Heart right ventricle (tissue), 16 donors: ENCODE results near the gene GTPBP4. TPM values are rescaled to one million over a fixed set of nuclear protein-coding genes. Genes with fewer than 3 reads are reported as not detected.
"Not testable (repeated sequence)": the region's sequence is repeated elsewhere in the genome, so short reads cannot be mapped to it uniquely, and the experiment has no call there.

Source experiments
- ATAC-seq, 8 donors: fragments of 200-7000 bp; cut with Tn5 transposase; one replicate each; pipeline ENCODE4 v1.9.1; 2020; ENCODE audit warnings: mild to moderate bottlenecking in 8 of 8, moderate library complexity in 8 of 8, moderate number of reproducible peaks in 1 of 8
- DNase-seq, 2 donors: peaks; one replicate each; pipeline ENCODE4 v3.0.0-alpha.2; 2020
- H3K27ac ChIP-seq, 10 donors: fragments of 200-600 bp; sonication (generic) in 2 of 10; one replicate each; pipeline versions ENCODE4 v1.5.0 to v1.8.0; 2020 to 2022; ENCODE audit warnings: mild to moderate bottlenecking in 3 of 10
- H3K27me3 ChIP-seq, 7 donors: fragments of 200-600 bp; one replicate each; pipeline ENCODE4 v1.8.0; 2021 to 2022; ENCODE audit warnings: mild to moderate bottlenecking in 2 of 7
- H3K36me3 ChIP-seq, 9 donors: fragments of 200-600 bp; sonication (generic) in 1 of 9; one replicate each; pipeline versions ENCODE4 v1.5.0 to v1.8.0; 2020 to 2022; ENCODE audit warnings: mild to moderate bottlenecking in 2 of 9
- H3K4me1 ChIP-seq, 9 donors: fragments of 200-600 bp; sonication (generic) in 1 of 9; one replicate each; pipeline versions ENCODE4 v1.5.0 to v1.8.0; 2020 to 2022; ENCODE audit warnings: mild to moderate bottlenecking in 4 of 9
- H3K4me3 ChIP-seq, 10 donors: fragments of 200-600 bp; sonication (generic) in 2 of 10; one replicate each; pipeline versions ENCODE4 v1.5.0 to v1.8.0; 2020 to 2022; ENCODE audit warnings: mild to moderate bottlenecking in 7 of 10, moderate library complexity in 2 of 10
- H3K9me3 ChIP-seq, 11 donors: fragments of 200-600 bp in 10 of 11; sonication (generic) in 2 of 11; one replicate each; pipeline versions ENCODE4 v1.5.0 to v1.8.0; 2013 to 2022; ENCODE audit warnings: mild to moderate bottlenecking in 2 of 11, control low read depth in 1 of 11, moderate library complexity in 1 of 11
- WGBS, 2 donors: extraction: QIAGEN DNeasy Blood & Tissue Kit; methylation state at CpG; one replicate each; pipeline ENCODE4 v1.1.7; 2013; ENCODE audit warnings: inconsistent platforms in 1 of 2; 5-methylcytosine and 5-hydroxymethylcytosine counted together
- intact Hi-C, 10 donors: fragments of 100-400 bp; cut with DNase I; formaldehyde crosslinking; loops; one replicate each; pipeline versions ENCODE4 v1.11.1 to v1.14.2; 2022
- polyA plus RNA-seq, 2 donors: library from polyadenylated mRNA; stranded (reverse); fragments of 200-250 nt; gene quantifications; one replicate each; pipeline ENCODE4 v1.2.3, GENCODE V29; 2013
- total RNA-seq, 10 donors: library from RNA; stranded (reverse); fragmentation: NEBNext Ultra II Directional in 3 of 10; extraction: Animal tissue kit (Norgen Biotek cat#: 25700) in 3 of 10; gene quantifications; one replicate each; pipeline versions ENCODE4 v1.2.1 to v1.2.4, GENCODE V29; 2021 to 2023
- TF ChIP-seq, protein P1 (sequence below), 9 donors: fragments of 200-600 bp; sonication (generic) in 2 of 9; IDR thresholded peaks; one replicate each; pipeline versions ENCODE4 v1.5.0 to v1.8.0; 2021 to 2022; ENCODE audit warnings: antibody characterized with exemption in 9 of 9, mild to moderate bottlenecking in 5 of 9, moderate library complexity in 1 of 9
- donor health status: Arrhythmogenic right ventricular cardiomyopathy.
- donor health status: ischemic (EF 13 %, LVEDD 7.1; RV severe dilation, severe dysfunction).
- donor health status: healthy with polysubstance abuse.
- donor health status: DM: no; HTN: yes; CAD: no.
- donor health status: DM: no; HTN: no; CAD: no.
- donor health status: ischemic (EF 25% LVEDD 6.9; RV normal size, moderate dysfunction).
- donor health status: ischemic (EF 25% LVEDD 5.7; RV mildly dilated, moderate dysfunction).
- donor health status: healthy.
- donor health status: DM: yes; HTN: yes; CAD: no.
- donor health status: Ischemic cardiomyopathy.
- donor health status: ischemic (EF 35%, LVEDD 5.7; RV mildly dilated, moderate dysfunction).
- donor health status: nonischemic (EF 11% LVEDD 7.7; RV severe dilation, severe dysfunction).
- donor health status: DM: yes; HTN: yes; CAD: no.
- donor health status: PGD.
- donor health status: ischemic (EF 29% LVEDD 5.4; RV normal size, mild dysfunction).
- donor health status: nonischemic (EF 23%, LVEDD 6.1; RV moderate dilation, normal function).

The GTPBP4 gene
- total and polyA plus RNA-seq, 12 donors, result 13.0 to 44.9 (median 29.4) TPM

DNA sequence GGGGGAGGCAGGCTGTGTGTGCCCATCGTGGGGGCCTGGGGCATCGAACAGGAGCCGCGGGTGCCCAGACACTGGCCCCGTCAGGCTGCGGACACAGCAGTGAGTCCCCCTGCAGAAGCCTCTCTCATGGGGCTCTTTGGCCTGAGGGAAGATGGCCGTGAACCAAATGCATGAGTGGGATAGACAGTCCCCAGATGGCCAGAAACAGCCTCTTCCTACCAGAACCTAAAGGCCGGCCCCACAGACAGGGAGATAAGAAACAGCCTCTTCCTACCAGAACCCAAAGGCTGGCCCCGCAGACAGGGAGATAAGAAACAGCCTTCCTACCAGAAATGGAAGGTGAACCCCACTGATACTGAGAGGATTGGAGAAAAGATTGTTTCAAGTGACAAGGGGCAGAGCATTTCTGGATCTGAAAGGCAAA, 20.8 kb downstream of the GTPBP4 start:
- 74 to 83% methylated on average over 9 of the region's 9 CpGs for WGBS, 2 donors
- DNase-seq (no peak), ATAC-seq (no peak)
- intact Hi-C loops, result no loop called here
- TF ChIP-seq, protein P1, sequence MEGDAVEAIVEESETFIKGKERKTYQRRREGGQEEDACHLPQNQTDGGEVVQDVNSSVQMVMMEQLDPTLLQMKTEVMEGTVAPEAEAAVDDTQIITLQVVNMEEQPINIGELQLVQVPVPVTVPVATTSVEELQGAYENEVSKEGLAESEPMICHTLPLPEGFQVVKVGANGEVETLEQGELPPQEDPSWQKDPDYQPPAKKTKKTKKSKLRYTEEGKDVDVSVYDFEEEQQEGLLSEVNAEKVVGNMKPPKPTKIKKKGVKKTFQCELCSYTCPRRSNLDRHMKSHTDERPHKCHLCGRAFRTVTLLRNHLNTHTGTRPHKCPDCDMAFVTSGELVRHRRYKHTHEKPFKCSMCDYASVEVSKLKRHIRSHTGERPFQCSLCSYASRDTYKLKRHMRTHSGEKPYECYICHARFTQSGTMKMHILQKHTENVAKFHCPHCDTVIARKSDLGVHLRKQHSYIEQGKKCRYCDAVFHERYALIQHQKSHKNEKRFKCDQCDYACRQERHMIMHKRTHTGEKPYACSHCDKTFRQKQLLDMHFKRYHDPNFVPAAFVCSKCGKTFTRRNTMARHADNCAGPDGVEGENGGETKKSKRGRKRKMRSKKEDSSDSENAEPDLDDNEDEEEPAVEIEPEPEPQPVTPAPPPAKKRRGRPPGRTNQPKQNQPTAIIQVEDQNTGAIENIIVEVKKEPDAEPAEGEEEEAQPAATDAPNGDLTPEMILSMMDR (IDR thresholded peaks at IDR 0.05), result no peak
- Histone ChIP-seq H3K36me3 (peaks cover 6 to 100% (median 86%) of the 10 kb centered on the region in 9 donors), H3K4me1 (no peaks in the 10 kb centered on the region), H3K9me3 (no peaks in the 10 kb centered on the region), H3K4me3 (no peak overlapping the region), H3K27me3 (no peaks in the 10 kb centered on the region), H3K27ac (no peak overlapping the region)

- DNase-seq, H3K27ac ChIP-seq, intact Hi-C loops, H3K9me3 ChIP-seq, ATAC-seq, H3K4me1 ChIP-seq, H3K27me3 ChIP-seq, H3K4me3 ChIP-seq: not testable (repeated sequence)
- peaks cover 3 to 100% (median 84%) of the 10 kb centered on the region in 9 donors for H3K36me3 ChIP-seq
- 60 to 68% methylated on average over 7 to 8 of the region's 8 CpGs for WGBS, 2 donors
Observed at GRCh38 chr10:1009947-1010346, 21.7 kb downstream of the GTPBP4 start.

- DNase-seq (no peak), ATAC-seq (no peak)
- Histone ChIP-seq H3K9me3 (no peaks in the 10 kb centered on the region), H3K27me3 (no peaks in the 10 kb centered on the region), H3K27ac (no peak overlapping the region), H3K4me1 (no peaks in the 10 kb centered on the region), H3K36me3 (peaks cover 3 to 100% (median 80%) of the 10 kb centered on the region in 9 donors), H3K4me3 (no peak overlapping the region)
- TF ChIP-seq, protein P1 (IDR thresholded peaks at IDR 0.05), result no peak
- WGBS, 2 donors, result 92 to 93% methylated on average over 7 of the region's 7 CpGs
- intact Hi-C loops, result no loop called here
Observed at GRCh38 chr10:1010703-1011102, 22.5 kb downstream of the GTPBP4 start.

DNA sequence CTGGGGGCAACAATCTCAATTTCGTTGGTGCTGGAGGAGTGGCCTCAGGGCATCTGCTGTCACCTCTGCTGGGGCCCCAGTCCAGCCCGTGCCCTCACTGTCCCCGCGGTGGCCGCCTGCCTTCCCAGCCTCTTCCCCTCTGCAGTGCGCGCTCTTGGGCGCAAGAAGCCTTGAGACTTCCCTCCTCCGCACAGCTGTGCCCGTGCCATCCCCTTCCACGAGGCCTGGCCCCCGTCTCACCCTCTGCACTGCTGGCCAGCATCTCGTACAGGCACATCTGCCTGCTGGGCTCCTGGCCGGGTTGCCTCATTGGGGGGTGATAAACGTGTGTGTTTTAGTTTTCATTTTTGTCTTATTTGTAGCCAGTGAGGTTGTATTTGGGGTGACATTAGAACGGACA, 23.5 kb downstream of the GTPBP4 start:
- H3K36me3 ChIP-seq, result peaks cover 3 to 100% (median 79%) of the 10 kb centered on the region in 9 donors
- H3K27ac ChIP-seq, result no peak overlapping the region
- TF ChIP-seq, protein P1 (IDR thresholded peaks at IDR 0.05), result no peak
- H3K9me3 ChIP-seq, result no peaks in the 10 kb centered on the region
- intact Hi-C loops, result no loop called here
- H3K4me1 ChIP-seq, result no peaks in the 10 kb centered on the region
- ATAC-seq (peak in 1 of 8 donors; percentile 33), DNase-seq (no peak)
- no peaks in the 10 kb centered on the region for H3K27me3 ChIP-seq
- H3K4me3 ChIP-seq, result no peak overlapping the region
- WGBS, 2 donors, result 95% methylated on average over 16 of the region's 16 CpGs

DNA sequence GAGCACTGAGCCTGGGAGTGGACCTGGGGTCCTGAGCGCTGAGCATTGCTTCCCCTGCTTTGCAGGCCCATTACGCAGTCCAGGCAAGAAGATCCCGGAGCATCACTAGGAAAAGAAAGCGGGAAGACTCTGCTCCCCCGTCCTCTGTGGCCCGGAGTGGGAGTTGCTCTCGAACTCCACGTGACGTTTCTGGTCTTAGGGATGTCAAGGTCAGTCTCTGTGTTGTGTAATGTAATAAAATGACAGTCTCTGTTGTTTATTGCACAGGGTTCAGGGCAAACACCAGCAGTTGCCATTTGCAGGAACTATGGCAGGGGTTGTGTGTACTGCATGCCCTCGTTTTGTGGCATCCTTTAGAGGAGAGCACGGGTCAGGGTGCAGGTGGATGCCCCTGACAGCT, 27.5 kb downstream of the GTPBP4 start:
- H3K4me3 ChIP-seq, result no peak overlapping the region
- H3K9me3 ChIP-seq, result no peaks in the 10 kb centered on the region
- no peaks in the 10 kb centered on the region for H3K27me3 ChIP-seq
- no peak overlapping the region for H3K27ac ChIP-seq
- H3K4me1 ChIP-seq, result no peaks in the 10 kb centered on the region
- ATAC-seq (no peak), DNase-seq (no peak)
- 93 to 97% methylated on average over 11 of the region's 11 CpGs for WGBS, 2 donors
- intact Hi-C loops, result no loop called here
- peaks cover 0 to 95% (median 62%) of the 10 kb centered on the region in 9 donors for H3K36me3 ChIP-seq
- TF ChIP-seq, protein P1 (IDR thresholded peaks at IDR 0.05), result no peak
